A549 (cell line): ENCODE results near the gene S100A8. TPM values are rescaled to one million over a fixed set of nuclear protein-coding genes. Genes with fewer than 3 reads are reported as not detected.
A peak's percentile ranks its signal among the peaks of the same experiment; 100 is the strongest.
"Not testable (repeated sequence)": the region's sequence is repeated elsewhere in the genome, so short reads cannot be mapped to it uniquely, and the experiment has no call there.

Source experiments
- ATAC-seq, 2 experiments: fragments of 200-7000 bp in 1 of 2; fragments of >200 bp in 1 of 2; cut with Nextera tagmentation in 1 of 2; cut with Tn5 transposase in 1 of 2; 3 replicates each; pipeline versions ENCODE4 v1.8.0 to v1.9.1; 2018 to 2020; ENCODE audit warnings: mild to moderate bottlenecking in 1 of 2, moderate library complexity in 1 of 2
- CTCF ChIA-PET: fragments of 300-600 bp; sonication (Branson Sonifier 250); formaldehyde crosslinking; extraction: SDS; loops from one replicate; lab custom pipeline; 2021; ENCODE audit warnings: antibody characterized with exemption, inconsistent platforms; lab: Yijun Ruan, JAX
- POLR2A ChIA-PET: fragments of 350-600 bp; formaldehyde crosslinking; extraction: SDS; loops from one replicate; lab custom pipeline; 2021; ENCODE audit warnings: antibody characterized with exemption, inconsistent platforms; lab: Yijun Ruan, JAX
- DNase-seq, 2 experiments: peaks; one replicate each; pipeline versions ENCODE4 v3.0.0 to v3.0.0-alpha.2; 2011 to 2016; ENCODE audit warnings: low read depth in 1 of 2, low spot score in 1 of 2
- FAIRE-seq: peaks from 2 replicates; lab custom pipeline; 2011; peaks lifted over from hg19 to GRCh38; lab: Jason Lieb, UNC
- H3K27ac ChIP-seq, 2 experiments: fragments of >200 bp; sonication (Bioruptor Twin); formaldehyde crosslinking; 3 replicates each; pipeline ENCODE4 v1.5.1; 2016 to 2017
- H3K4me1 ChIP-seq: fragments of >200 bp; sonication (Bioruptor Twin); formaldehyde crosslinking; 3 replicates; pipeline ENCODE4 v1.6.1; 2016
- H3K4me2 ChIP-seq: fragments of >200 bp; sonication (Bioruptor Twin); formaldehyde crosslinking; 3 replicates; pipeline ENCODE4 v1.6.1; 2016
- H3K4me3 ChIP-seq: fragments of >200 bp; sonication (Bioruptor Twin); formaldehyde crosslinking; 3 replicates; pipeline ENCODE4 v1.5.1; 2016
- H3K9me3 ChIP-seq: fragments of >200 bp; sonication (Bioruptor Twin); formaldehyde crosslinking; 3 replicates; pipeline ENCODE4 v1.6.1; 2016
- CHD2 ChIP-seq: fragments of 150-350 bp; IDR thresholded peaks from 2 replicates; pipeline ENCODE4 v1.6.1; 2014; ENCODE audit warnings: low read length; ENCODE audit not compliant: partially characterized antibody
- EHMT2 ChIP-seq: fragments of 200-600 bp; sonication (generic); IDR thresholded peaks from 2 replicates; pipeline ENCODE4 v1.6.1; 2016; ENCODE audit warnings: antibody characterized with exemption, low read depth, mild to moderate bottlenecking, moderate library complexity
- ESRRA ChIP-seq: fragments of 150-350 bp; IDR thresholded peaks from 2 replicates; pipeline ENCODE4 v1.6.1; 2014; ENCODE audit warnings: mild to moderate bottlenecking, low read length, borderline replicate concordance
- FOXS1 ChIP-seq: fragments of 250-450 bp; sonication (Bioruptor Pico); IDR thresholded peaks from 2 replicates; pipeline ENCODE4 v1.5.0; 2020; ENCODE audit warnings: mild to moderate bottlenecking, moderate library complexity
- GATA3 ChIP-seq: IDR thresholded peaks from 2 replicates; pipeline ENCODE4 v1.6.1; 2012; ENCODE audit warnings: borderline replicate concordance
- JUNB ChIP-seq: fragments of >200 bp; sonication (Bioruptor Twin); formaldehyde crosslinking; IDR thresholded peaks from 2 replicates; pipeline ENCODE4 v1.6.1; 2016
- MAFK ChIP-seq: fragments of 450-650 bp; IDR thresholded peaks from 2 replicates; pipeline ENCODE4 v1.6.1; 2014; ENCODE audit not compliant: partially characterized antibody
- MYC ChIP-seq: IDR thresholded peaks from 2 replicates; pipeline ENCODE4 v1.6.1; 2012; ENCODE audit warnings: mild to moderate bottlenecking, inconsistent platforms, low read length, improper control_type of control experiment, borderline replicate concordance
- NPAS2 ChIP-seq: fragments of 250-450 bp; sonication (Bioruptor Pico); IDR thresholded peaks from 2 replicates; pipeline ENCODE4 v1.8.0; 2022; ENCODE audit warnings: mild to moderate bottlenecking, moderate library complexity, borderline replicate concordance
- NR3C1 ChIP-seq: fragments of >200 bp; sonication (Bioruptor Twin); formaldehyde crosslinking; IDR thresholded peaks from 3 replicates; pipeline ENCODE4 v1.6.1; 2017
- POLR2A ChIP-seq: IDR thresholded peaks from 2 replicates; pipeline ENCODE4 v1.6.1; 2012; ENCODE audit warnings: mild to moderate bottlenecking, low read length
- POLR2AphosphoS2 ChIP-seq: conservative IDR thresholded peaks from 2 replicates; pipeline ENCODE4 v1.6.1; 2012; ENCODE audit warnings: low read length, improper control_type of control experiment, inconsistent platforms
- RAD21 ChIP-seq, 2 experiments: fragments of >200 bp in 1 of 2; sonication (Bioruptor Twin) in 1 of 2; formaldehyde crosslinking in 1 of 2; IDR thresholded peaks in 1 of 2; conservative IDR thresholded peaks in 1 of 2; 2 replicates in 1 of 2; 3 replicates in 1 of 2; pipeline ENCODE4 v1.6.1; 2012 to 2018; ENCODE audit warnings: inconsistent platforms in 1 of 2
- TP53 ChIP-seq: fragments of 250-450 bp; sonication (Bioruptor Pico); IDR thresholded peaks from 2 replicates; pipeline ENCODE4 v1.5.0; 2021; ENCODE audit warnings: mild to moderate bottlenecking, moderate library complexity
- ZC3H11A ChIP-seq: fragments of 450-650 bp; IDR thresholded peaks from 2 replicates; pipeline ENCODE4 v1.6.1; 2014; ENCODE audit warnings: antibody characterized with exemption, mild to moderate bottlenecking
- ZSCAN20 ChIP-seq: fragments of 250-450 bp; sonication (Bioruptor Pico); IDR thresholded peaks from 2 replicates; pipeline ENCODE4 v1.8.0; 2022; ENCODE audit warnings: mild to moderate bottlenecking, moderate library complexity
- WGBS: methylation state at CpG from one replicate; pipeline ENCODE4 v1.1.6; 2017; ENCODE audit errors: missing lambda C conversion rate; 5-methylcytosine and 5-hydroxymethylcytosine counted together
- polyA plus RNA-seq, 4 experiments: library from polyadenylated mRNA; depleted of rRNA in 3 of 4; stranded (reverse); fragments of >200 nt; fragmentation: RNase III in 1 of 4; extraction: RNeasy Plus Mini Kit Qiagen cat#74134 plus additional on column Dnase treatment in 1 of 4; gene quantifications; 2 replicates in 3 of 4; 3 replicates in 1 of 4; pipeline ENCODE4 v1.2.3, GENCODE V29; 2011 to 2017
- TF ChIP-seq, protein P1 (sequence below): fragments of >200 bp; sonication (Bioruptor Twin); formaldehyde crosslinking; IDR thresholded peaks from 2 replicates; pipeline ENCODE4 v1.6.1; 2016
- TF ChIP-seq, protein P2 (sequence below): fragments of 250-450 bp; sonication (Bioruptor Pico); IDR thresholded peaks from 2 replicates; pipeline ENCODE4 v1.5.0; 2021; ENCODE audit warnings: mild to moderate bottlenecking, moderate library complexity, borderline replicate concordance
- TF ChIP-seq, protein P3 (sequence below): fragments of >200 bp; sonication (Bioruptor Twin); formaldehyde crosslinking; IDR thresholded peaks from 3 replicates; pipeline ENCODE4 v1.5.1; 2016
- TF ChIP-seq, protein P4 (sequence below): IDR thresholded peaks from 2 replicates; pipeline ENCODE4 v1.6.1; 2012
- TF ChIP-seq, protein P5 (sequence below): fragments of 450-650 bp; IDR thresholded peaks from 2 replicates; pipeline ENCODE4 v1.6.1; 2014; ENCODE audit warnings: antibody characterized with exemption
- TF ChIP-seq, protein P6 (sequence below): IDR thresholded peaks from 2 replicates; pipeline ENCODE4 v1.6.1; 2012; ENCODE audit warnings: low read depth, borderline replicate concordance

S100A8 gene
- polyA plus RNA-seq, 2 of the 4 experiments (the other 2 are of a cell fraction) = not detected

DNA sequence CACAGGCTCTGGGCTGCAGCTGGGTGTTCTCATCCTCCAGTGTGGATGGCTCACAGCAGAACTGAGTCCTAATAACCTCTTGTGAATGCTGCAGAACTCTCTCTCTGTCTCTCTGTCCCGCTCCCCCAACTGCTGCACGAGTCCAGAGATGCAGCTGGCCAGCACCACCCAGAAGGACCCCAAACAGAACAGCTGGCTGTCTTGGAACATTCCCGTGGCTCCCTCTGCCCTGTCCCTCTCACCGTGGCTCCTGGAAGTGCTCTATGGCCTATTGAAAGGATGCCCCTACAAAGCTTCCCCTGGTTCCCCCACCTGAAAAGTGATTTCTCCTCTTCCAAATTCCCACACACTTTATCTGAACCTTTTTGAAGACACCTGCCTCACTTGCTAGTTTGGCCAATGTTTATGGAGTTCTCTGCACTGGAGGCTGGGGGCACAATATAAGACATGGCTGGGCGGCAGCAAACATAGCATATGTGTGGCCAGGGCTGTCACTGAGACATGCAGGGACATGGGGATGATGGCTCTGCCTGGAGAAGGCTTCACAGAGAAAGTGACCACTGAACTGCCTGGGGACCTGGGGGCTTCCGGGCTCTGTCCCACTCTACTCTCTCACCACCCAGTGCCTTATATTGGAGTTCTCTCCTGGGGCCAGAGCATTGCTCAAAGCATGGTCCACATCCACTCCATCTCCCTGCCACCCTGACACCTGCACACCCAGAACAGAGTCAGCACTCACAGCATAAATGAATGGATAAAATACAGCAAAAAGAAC lies 15.1 kb upstream of the S100A8 start:
- CTCF ChIA-PET = interaction anchor here (2.0 to 3.4 kb wide), 2 partner anchors 10 to 89 kb away, joined by 5 to 17 read pairs; no protein-coding TSS in a partner anchor
- POLR2A ChIA-PET, H3K4me1 ChIP-seq, H3K27ac ChIP-seq, ATAC-seq, H3K4me3 ChIP-seq, H3K9me3 ChIP-seq, FAIRE-seq, H3K4me2 ChIP-seq, DNase-seq: not testable (repeated sequence)
- WGBS = 2% methylated on average over 6 of the region's 6 CpGs

DNA sequence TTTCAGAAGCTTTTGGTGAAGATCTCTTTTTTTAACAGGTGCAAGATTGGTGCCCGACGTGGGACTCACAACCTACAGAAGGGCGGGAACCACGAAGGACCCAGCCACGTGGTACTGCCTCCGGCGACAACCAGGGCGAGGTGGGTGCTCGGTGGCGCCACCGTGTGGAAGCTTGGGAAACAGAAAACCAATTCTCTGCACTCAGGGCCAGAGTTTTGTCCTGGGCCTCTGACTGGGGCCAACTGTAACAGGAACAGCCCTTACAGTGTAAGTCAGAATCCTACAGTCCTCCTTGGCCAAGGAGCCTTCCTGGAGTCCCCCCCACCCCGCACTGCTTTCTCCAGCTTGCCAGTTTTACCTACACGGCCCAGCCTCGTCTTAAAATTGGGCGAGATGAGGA lies 13.9 kb upstream of the S100A8 start:
- FAIRE-seq = no peak
- ATAC-seq = peak in 1 of 2 experiments; percentile 83; a peak in 3 of 6 replicates
- 13% methylated on average over 15 of the region's 15 CpGs for WGBS

DNA sequence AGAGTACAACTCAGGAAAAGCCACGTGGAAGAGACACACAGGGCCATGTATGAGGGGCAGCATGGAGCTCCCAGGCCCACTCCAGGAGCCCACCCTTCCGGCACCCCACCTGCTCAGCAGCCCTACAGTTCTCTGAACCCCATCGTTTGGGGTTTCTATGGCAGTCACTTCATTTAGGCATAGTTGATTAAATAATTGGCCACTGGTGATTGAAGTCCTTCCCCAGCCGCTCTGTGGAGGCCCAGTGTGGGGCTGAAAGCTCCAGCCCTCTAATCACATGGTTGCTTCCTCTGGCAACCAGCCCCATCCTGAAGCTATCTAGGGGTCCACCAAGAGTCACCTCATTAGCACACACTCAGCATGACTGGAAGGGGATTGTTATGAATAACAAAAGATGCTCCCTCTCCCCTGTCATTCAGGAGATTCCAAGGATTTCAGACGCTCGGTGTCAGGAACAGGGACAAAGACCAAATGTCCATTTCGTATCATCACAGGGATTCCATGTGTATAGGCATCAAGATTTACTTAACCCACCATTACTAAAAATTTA lies 13.3 kb upstream of the S100A8 start:
- POLR2A ChIA-PET = no interaction called here
- ATAC-seq = no peak
- TF ChIP-seq MYC (no peak), ZSCAN20 (CRISPR knock-in tag) (no peak), POLR2AphosphoS2 (no peak), NPAS2 (no peak), NR3C1 (no peak)
- TF ChIP-seq, protein P1, sequence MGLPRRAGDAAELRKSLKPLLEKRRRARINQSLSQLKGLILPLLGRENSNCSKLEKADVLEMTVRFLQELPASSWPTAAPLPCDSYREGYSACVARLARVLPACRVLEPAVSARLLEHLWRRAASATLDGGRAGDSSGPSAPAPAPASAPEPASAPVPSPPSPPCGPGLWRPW = no peak
- H3K4me2 ChIP-seq = no peak overlapping the region
- DNase-seq = no peak
- no peak for FAIRE-seq
- 52% methylated on average over 7 of the region's 7 CpGs for WGBS
- CTCF ChIA-PET = interaction anchor here (0.6 to 3.8 kb wide), 6 partner anchors 49 to 95 kb away, joined by 3 to 15 read pairs (median 4); partner anchors contain the start of gene PGLYRP4
- no peaks in the 10 kb centered on the region for H3K4me1 ChIP-seq
- no peak overlapping the region for H3K4me3 ChIP-seq
- 0 out of 3 replicates have a peak, but pooled peaks cover 6% of the 10 kb centered on the region for H3K9me3 ChIP-seq
- no peak overlapping the region for H3K27ac ChIP-seq

More for the DNA sequence above, 13.9 kb upstream of the S100A8 start:
- Histone ChIP-seq H3K27ac (no peak overlapping the region), H3K9me3 (0 out of 3 replicates have a peak, but pooled peaks cover 6% of the 10 kb centered on the region), H3K4me1 (no peaks in the 10 kb centered on the region), H3K4me2 (no peak overlapping the region), H3K4me3 (no peak overlapping the region)
- CTCF ChIA-PET = interaction anchor here (0.9 to 3.8 kb wide), 6 partner anchors 9 to 75 kb away, joined by 3 to 15 read pairs (median 4); partner anchors contain the start of gene PGLYRP4
- peak; percentile 40 to 47 for DNase-seq
- POLR2A ChIA-PET = no interaction called here
- TF ChIP-seq RAD21 (conservative IDR thresholded peaks at IDR 0.05 in 1 of 2, IDR thresholded peaks at IDR 0.05 in 1 of 2) (peak in 1 of 2 experiments; percentile 27; a peak in 2 of 5 replicates), CHD2 (no peak), ESRRA (no peak), MAFK (no peak), GATA3 (no peak), JUNB (no peak), TP53 (CRISPR knock-in tag) (no peak), FOXS1 (CRISPR knock-in tag) (no peak), POLR2A (no peak), EHMT2 (no peak), ZC3H11A (no peak), ZSCAN20 (CRISPR knock-in tag) (no peak)
- TF ChIP-seq, protein P2, sequence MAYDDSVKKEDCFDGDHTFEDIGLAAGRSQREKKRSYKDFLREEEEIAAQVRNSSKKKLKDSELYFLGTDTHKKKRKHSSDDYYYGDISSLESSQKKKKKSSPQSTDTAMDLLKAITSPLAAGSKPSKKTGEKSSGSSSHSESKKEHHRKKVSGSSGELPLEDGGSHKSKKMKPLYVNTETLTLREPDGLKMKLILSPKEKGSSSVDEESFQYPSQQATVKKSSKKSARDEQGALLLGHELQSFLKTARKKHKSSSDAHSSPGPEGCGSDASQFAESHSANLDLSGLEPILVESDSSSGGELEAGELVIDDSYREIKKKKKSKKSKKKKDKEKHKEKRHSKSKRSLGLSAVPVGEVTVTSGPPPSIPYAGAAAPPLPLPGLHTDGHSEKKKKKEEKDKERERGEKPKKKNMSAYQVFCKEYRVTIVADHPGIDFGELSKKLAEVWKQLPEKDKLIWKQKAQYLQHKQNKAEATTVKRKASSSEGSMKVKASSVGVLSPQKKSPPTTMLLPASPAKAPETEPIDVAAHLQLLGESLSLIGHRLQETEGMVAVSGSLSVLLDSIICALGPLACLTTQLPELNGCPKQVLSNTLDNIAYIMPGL = no peak
- TF ChIP-seq, protein P3, sequence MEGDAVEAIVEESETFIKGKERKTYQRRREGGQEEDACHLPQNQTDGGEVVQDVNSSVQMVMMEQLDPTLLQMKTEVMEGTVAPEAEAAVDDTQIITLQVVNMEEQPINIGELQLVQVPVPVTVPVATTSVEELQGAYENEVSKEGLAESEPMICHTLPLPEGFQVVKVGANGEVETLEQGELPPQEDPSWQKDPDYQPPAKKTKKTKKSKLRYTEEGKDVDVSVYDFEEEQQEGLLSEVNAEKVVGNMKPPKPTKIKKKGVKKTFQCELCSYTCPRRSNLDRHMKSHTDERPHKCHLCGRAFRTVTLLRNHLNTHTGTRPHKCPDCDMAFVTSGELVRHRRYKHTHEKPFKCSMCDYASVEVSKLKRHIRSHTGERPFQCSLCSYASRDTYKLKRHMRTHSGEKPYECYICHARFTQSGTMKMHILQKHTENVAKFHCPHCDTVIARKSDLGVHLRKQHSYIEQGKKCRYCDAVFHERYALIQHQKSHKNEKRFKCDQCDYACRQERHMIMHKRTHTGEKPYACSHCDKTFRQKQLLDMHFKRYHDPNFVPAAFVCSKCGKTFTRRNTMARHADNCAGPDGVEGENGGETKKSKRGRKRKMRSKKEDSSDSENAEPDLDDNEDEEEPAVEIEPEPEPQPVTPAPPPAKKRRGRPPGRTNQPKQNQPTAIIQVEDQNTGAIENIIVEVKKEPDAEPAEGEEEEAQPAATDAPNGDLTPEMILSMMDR = peak; percentile 25; the same call in 1 of the 3 replicates
- TF ChIP-seq, protein P4, sequence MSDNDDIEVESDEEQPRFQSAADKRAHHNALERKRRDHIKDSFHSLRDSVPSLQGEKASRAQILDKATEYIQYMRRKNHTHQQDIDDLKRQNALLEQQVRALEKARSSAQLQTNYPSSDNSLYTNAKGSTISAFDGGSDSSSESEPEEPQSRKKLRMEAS = peak; percentile 97
- TF ChIP-seq, protein P5, sequence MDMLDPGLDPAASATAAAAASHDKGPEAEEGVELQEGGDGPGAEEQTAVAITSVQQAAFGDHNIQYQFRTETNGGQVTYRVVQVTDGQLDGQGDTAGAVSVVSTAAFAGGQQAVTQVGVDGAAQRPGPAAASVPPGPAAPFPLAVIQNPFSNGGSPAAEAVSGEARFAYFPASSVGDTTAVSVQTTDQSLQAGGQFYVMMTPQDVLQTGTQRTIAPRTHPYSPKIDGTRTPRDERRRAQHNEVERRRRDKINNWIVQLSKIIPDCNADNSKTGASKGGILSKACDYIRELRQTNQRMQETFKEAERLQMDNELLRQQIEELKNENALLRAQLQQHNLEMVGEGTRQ = 0 out of 2 replicates have a peak, but pooled peaks have one; percentile 41
- TF ChIP-seq, protein P6, sequence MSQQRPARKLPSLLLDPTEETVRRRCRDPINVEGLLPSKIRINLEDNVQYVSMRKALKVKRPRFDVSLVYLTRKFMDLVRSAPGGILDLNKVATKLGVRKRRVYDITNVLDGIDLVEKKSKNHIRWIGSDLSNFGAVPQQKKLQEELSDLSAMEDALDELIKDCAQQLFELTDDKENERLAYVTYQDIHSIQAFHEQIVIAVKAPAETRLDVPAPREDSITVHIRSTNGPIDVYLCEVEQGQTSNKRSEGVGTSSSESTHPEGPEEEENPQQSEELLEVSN = peak; percentile 98
